K562 (cell line): ENCODE data around the gene JPT1. TPM values are rescaled to one million over a fixed set of nuclear protein-coding genes. Genes with fewer than 3 reads are reported as not detected.

Experiments used
- BRCA1 ChIP-seq, 2 experiments: fragments of 450-650 bp in 1 of 2; sonication (generic) in 1 of 2; formaldehyde crosslinking in 1 of 2; IDR thresholded peaks; 2 replicates each; pipeline versions ENCODE4 v1.5.0 to v1.6.1; 2017 to 2020; ENCODE audit warnings: mild to moderate bottlenecking in 1 of 2, missing genetic modification reagents in 1 of 2
- CLOCK ChIP-seq: fragments of 250-450 bp; sonication (Bioruptor Pico); IDR thresholded peaks from 2 replicates; pipeline ENCODE4 v1.4.0; 2020; ENCODE audit warnings: mild to moderate bottlenecking, moderate library complexity, borderline replicate concordance
- DMBX1 ChIP-seq: fragments of 250-450 bp; sonication (Bioruptor Pico); IDR thresholded peaks from 2 replicates; pipeline ENCODE4 v1.8.0; 2022; ENCODE audit warnings: inconsistent platforms, mild to moderate bottlenecking, moderate library complexity, borderline replicate concordance
- ELF1 ChIP-seq: fragments of 200-800 bp; sonication (Bioruptor generic); IDR thresholded peaks from 2 replicates; pipeline ENCODE4 v1.6.1; 2016; ENCODE audit warnings: missing genetic modification characterization, missing compliant biosample characterization
- GTF2E2 ChIP-seq: fragments of 200-800 bp; sonication (Bioruptor generic); IDR thresholded peaks from 2 replicates; pipeline ENCODE4 v1.6.1; 2016; ENCODE audit warnings: missing genetic modification characterization, missing compliant biosample characterization
- NKRF ChIP-seq: fragments of 450-650 bp; IDR thresholded peaks from 2 replicates; pipeline ENCODE4 v1.6.1; 2016; ENCODE audit warnings: borderline replicate concordance
- SOX6 ChIP-seq: fragments of 450-650 bp; IDR thresholded peaks from 2 replicates; pipeline ENCODE4 v1.6.1; 2014; ENCODE audit warnings: mild to moderate bottlenecking
- TARDBP ChIP-seq: fragments of 450-650 bp; IDR thresholded peaks from 2 replicates; pipeline ENCODE4 v1.6.1; 2016
- TCF7L2 ChIP-seq: fragments of 150-350 bp; IDR thresholded peaks from 2 replicates; pipeline ENCODE4 v1.6.1; 2016; ENCODE audit warnings: low read depth, mild to moderate bottlenecking, low read length, moderate library complexity
- USF2 ChIP-seq: sonication (generic); formaldehyde crosslinking; IDR thresholded peaks from 2 replicates; pipeline ENCODE4 v1.5.0; 2020; ENCODE audit warnings: missing genetic modification reagents
- ZNF318 ChIP-seq, 2 experiments: fragments of 450-650 bp; IDR thresholded peaks; 2 replicates each; pipeline ENCODE4 v1.6.1; 2016; ENCODE audit warnings: mild to moderate bottlenecking in 2 of 2, borderline replicate concordance in 1 of 2, low read depth in 1 of 2, moderate library complexity in 1 of 2
- polyA plus RNA-seq, 8 experiments: library from polyadenylated mRNA; depleted of rRNA in 4 of 8; stranded (reverse) in 5 of 8; unstranded in 3 of 8; fragments of >200 nt; fragmentation: Nextera tagmentation in 2 of 8; fragmentation: Illumina TruSeq in 1 of 8; extraction: Ambion mirVana in 2 of 8; extraction: Trizol in 1 of 8; gene quantifications; 2 replicates each; pipeline versions ENCODE4 v1.2.1 to v1.2.3, GENCODE V29; 2011 to 2014; ENCODE audit warnings: inconsistent platforms in 1 of 8, missing spikeins in 1 of 8
- total RNA-seq, 7 experiments: library from RNA; depleted of rRNA in 6 of 7; stranded (reverse); fragments of >200 nt in 6 of 7; fragmentation: Illumina TruSeq in 2 of 7; extraction: Trizol in 2 of 7; gene quantifications; 2 replicates each; pipeline versions ENCODE4 v1.2.1 to v1.2.3, GENCODE V29; 2011 to 2021; ENCODE audit warnings: low replicate concordance in 1 of 7

JPT1 gene
- total and polyA plus RNA-seq, 9 of the 15 experiments (the other 6 are each of a cell fraction or from before 2014, with no cell fraction given): 56.7 to 292 (median 144) TPM

GRCh38 chr17:75087558-75088453 is 66.5 kb downstream of the JPT1 start, which contains the start of gene SLC16A5 (continued):
- no peak for TF ChIP-seq CLOCK
- TF ChIP-seq ELF1 (tag): peak; percentile 86
- TF ChIP-seq SOX6: 0 out of 2 replicates have a peak, but pooled peaks have one; percentile 16
- no peak for TF ChIP-seq GTF2E2 (tag)
- peak; percentile 78; the same call in 1 of the 2 replicates for TF ChIP-seq DMBX1 (CRISPR knock-in tag)
- TF ChIP-seq TARDBP: no peak
- no peak for TF ChIP-seq ZNF318 (IDR thresholded peaks at IDR 0.05; ENCODE audit: borderline replicate concordance in 1 of 2, low read depth in 1 of 2)
- TF ChIP-seq USF2 (CRISPR knock-in tag): no peak
- TF ChIP-seq NKRF: no peak
- TF ChIP-seq TCF7L2: no peak
- no peak for TF ChIP-seq BRCA1 (IDR thresholded peaks at IDR 0.05)
- no peak for TF ChIP-seq BRCA1 (CRISPR knock-in tag; IDR thresholded peaks at IDR 0.05)
